Activated T-helper 1 cell treated with anti-CD3 and anti-CD28 coated beads, Interleukin-12 subunit alpha, Interleukin-12 subunit beta, Interleukin-2, Interleukin-4 antibody, amounts not matched to agents 30 ng/mL and 10 ng/mL and 1 ng/mL, durations not matched to agents 14 hours and 24 hours and 36 hours (primary cell): ENCODE measurements around the gene IL36G. TPM values are rescaled to one million over a fixed set of nuclear protein-coding genes. Genes with fewer than 3 reads are reported as not detected.
A peak's percentile ranks its signal among the peaks of the same experiment; 100 is the strongest.

Source experiments
- DNase-seq: peaks from one replicate; pipeline ENCODE4 v3.0.0; 2021; ENCODE audit warnings: low spot score
- H3K27ac Mint-ChIP-seq: one replicate; pipeline ENCODE4 v1.8.0; 2021; ENCODE audit warnings: mild to moderate bottlenecking, mixed read lengths
- H3K27me3 Mint-ChIP-seq: one replicate; pipeline ENCODE4 v1.8.0; 2022; ENCODE audit warnings: mild to moderate bottlenecking, moderate library complexity, mixed read lengths; ENCODE audit not compliant: insufficient read depth
- H3K36me3 Mint-ChIP-seq: one replicate; pipeline ENCODE4 v1.8.0; 2021; ENCODE audit warnings: low read depth, mixed read lengths
- H3K4me1 Mint-ChIP-seq: one replicate; pipeline ENCODE4 v1.8.0; 2021; ENCODE audit warnings: low read depth, mixed read lengths
- H3K4me3 Mint-ChIP-seq: one replicate; pipeline ENCODE4 v1.8.0; 2021; ENCODE audit warnings: mild to moderate bottlenecking, moderate library complexity, mixed read lengths
- H3K9me3 Mint-ChIP-seq: one replicate; pipeline ENCODE4 v1.8.0; 2021; ENCODE audit warnings: mixed read lengths
- intact Hi-C: fragments of 100-400 bp; cut with micrococcal nuclease; formaldehyde crosslinking; loops from one replicate; pipeline ENCODE4 v1.15.1; 2024
- total RNA-seq: library from RNA; stranded (reverse); gene quantifications from 2 replicates; pipeline ENCODE4 v1.2.3, GENCODE V29; 2022

IL36G gene
- total RNA-seq, 1 donor from 2014 or later: not detected

DNA sequence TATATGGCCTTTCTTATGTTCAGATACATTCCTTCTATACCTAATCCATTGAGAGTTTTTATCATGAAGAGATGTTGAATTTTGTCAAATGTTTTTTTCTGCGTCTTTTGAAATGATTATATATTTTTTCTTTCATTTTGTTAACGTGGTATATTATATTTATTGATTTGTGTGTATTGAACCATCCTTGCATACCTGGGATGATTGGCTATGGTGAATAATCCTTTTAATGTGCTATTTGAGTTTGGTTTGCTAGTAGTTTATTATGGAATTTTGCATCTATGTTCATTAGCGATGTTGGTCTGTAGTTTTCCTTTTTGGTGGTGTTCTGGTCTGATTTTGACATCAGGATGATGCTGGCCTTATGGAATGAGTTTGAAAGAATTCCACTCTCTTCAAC lies 11.8 kb downstream of the IL36G start:
- intact Hi-C loops: no loop called here
- no peaks in the 10 kb centered on the region for H3K27me3 Mint-ChIP-seq
- H3K36me3 Mint-ChIP-seq: peaks cover 15% of the 10 kb centered on the region
- DNase-seq: no peak
- no peak overlapping the region for H3K27ac Mint-ChIP-seq
- peaks cover 47% of the 10 kb centered on the region for H3K9me3 Mint-ChIP-seq
- no peak overlapping the region for H3K4me3 Mint-ChIP-seq
- H3K4me1 Mint-ChIP-seq: peaks cover 22% of the 10 kb centered on the region

DNA sequence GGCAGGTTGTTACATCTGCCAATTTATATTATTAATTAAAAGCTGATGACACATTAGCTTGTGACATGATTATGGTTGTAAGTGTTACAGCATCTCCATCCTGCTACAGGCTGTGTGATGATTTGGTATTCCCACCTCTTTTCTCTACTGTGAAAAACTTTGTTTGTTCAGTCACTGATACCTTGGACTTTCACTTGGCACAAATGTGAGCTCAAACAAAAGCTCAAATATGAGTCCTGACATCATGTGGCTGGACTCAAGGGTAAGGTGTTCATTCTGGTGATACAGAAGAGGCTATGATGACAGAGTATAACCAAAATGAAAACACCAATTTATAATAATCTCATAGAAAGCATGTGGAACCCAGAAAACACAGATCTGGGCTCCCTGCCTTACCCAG lies 16.0 kb downstream of the IL36G start:
- Mint-ChIP-seq H3K4me3 (no peak overlapping the region), H3K9me3 (peaks cover 46% of the 10 kb centered on the region), H3K36me3 (peaks cover 16% of the 10 kb centered on the region), H3K4me1 (peaks cover 34% of the 10 kb centered on the region), H3K27ac (no peak overlapping the region), H3K27me3 (no peaks in the 10 kb centered on the region)
- intact Hi-C loops: no loop called here
- no peak for DNase-seq

- Mint-ChIP-seq H3K27ac (no peak overlapping the region), H3K4me3 (no peak overlapping the region), H3K4me1 (peaks cover 34% of the 10 kb centered on the region), H3K9me3 (peaks cover 49% of the 10 kb centered on the region), H3K36me3 (peaks cover 16% of the 10 kb centered on the region), H3K27me3 (no peaks in the 10 kb centered on the region)
- intact Hi-C loops: no loop called here
- DNase-seq: no peak
These were observed 16.8 kb downstream of the IL36G start for GRCh38 chr2:112994648-112995047.

DNA sequence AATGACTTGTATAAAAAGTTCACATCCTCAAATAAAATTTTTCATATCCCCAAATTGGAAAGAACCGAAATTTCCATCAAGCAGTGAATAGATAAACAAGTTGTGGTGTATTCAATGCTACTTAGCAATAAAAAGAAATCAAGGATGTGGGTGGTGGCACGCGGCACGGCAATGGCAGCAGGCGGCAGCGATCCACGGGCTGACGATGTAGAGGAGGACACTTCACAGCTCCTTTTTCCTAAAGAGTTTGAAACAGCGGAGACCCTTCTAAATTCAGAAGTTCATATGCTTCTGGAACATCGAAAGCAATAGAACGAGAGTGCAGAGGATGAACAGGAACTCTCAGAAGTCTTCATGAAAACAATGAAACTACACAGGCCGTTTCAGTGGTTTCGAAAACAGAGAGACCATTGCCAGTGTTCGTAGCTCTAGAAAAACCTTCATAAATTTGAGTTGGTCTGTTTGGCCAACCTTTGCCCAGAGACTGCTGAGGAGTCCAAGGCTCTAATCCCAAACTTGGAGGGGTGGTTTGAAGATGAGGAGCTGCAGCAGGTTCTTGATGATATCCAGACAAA lies 17.6 kb downstream of the IL36G start:
- Mint-ChIP-seq H3K4me3 (peak overlapping the region; percentile 79), H3K27me3 (no peaks in the 10 kb centered on the region), H3K27ac (peak overlapping the region; percentile 95), H3K36me3 (peaks cover 17% of the 10 kb centered on the region), H3K9me3 (peaks cover 49% of the 10 kb centered on the region), H3K4me1 (peaks cover 34% of the 10 kb centered on the region)
- intact Hi-C loops: no loop called here
- DNase-seq: peak; percentile 9

GRCh38 chr2:112996635-112997034 lies 18.8 kb downstream of the IL36G start:
- DNase-seq: peak; percentile 81
- Mint-ChIP-seq H3K4me3 (peak overlapping the region; percentile 48), H3K4me1 (peaks cover 34% of the 10 kb centered on the region), H3K27me3 (no peaks in the 10 kb centered on the region), H3K27ac (peak overlapping the region; percentile 82), H3K9me3 (peaks cover 50% of the 10 kb centered on the region), H3K36me3 (peaks cover 17% of the 10 kb centered on the region)
- intact Hi-C loops: loop anchor here (2.0 kb wide), 1 partner anchor 16 kb away; no protein-coding TSS in a partner anchor

DNA sequence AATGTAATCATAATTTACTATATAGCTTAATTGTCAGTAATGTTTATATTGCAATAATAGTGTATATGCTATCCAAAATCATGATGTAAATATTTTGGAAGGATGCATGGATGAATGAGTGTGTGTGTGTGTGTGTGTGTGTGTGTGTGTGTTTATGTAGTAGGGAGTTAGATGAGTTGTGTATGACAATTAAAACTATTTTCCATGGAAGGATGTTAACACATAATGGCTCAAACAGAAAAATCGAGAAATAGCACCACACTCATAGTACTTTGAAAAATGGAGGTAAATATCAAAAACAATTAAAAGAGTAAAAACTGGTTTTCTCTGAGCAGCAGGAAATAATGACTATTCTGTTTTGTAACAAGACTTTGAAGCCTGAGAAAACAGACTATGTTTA lies 19.3 kb downstream of the IL36G start:
- no peak for DNase-seq
- Mint-ChIP-seq H3K27ac (peak overlapping the region; percentile 82), H3K4me1 (peaks cover 34% of the 10 kb centered on the region), H3K36me3 (peaks cover 14% of the 10 kb centered on the region), H3K27me3 (no peaks in the 10 kb centered on the region), H3K9me3 (peaks cover 52% of the 10 kb centered on the region), H3K4me3 (peak overlapping the region; percentile 48)
- intact Hi-C loops: loop anchor here (2.0 kb wide), 1 partner anchor 16 kb away; no protein-coding TSS in a partner anchor

GRCh38 chr2:113000436-113000835 lies 22.6 kb downstream of the IL36G start:
- DNase-seq: no peak
- peaks cover 22% of the 10 kb centered on the region for H3K4me1 Mint-ChIP-seq
- intact Hi-C loops: loop anchor here (1.0 kb wide), 1 partner anchor 15 kb away; no protein-coding TSS in a partner anchor

GRCh38 chr2:113002677-113003076 lies 24.9 kb downstream of the IL36G start:
- intact Hi-C loops: no loop called here
- Mint-ChIP-seq H3K9me3 (peaks cover 45% of the 10 kb centered on the region), H3K4me3 (no peak overlapping the region)

More at GRCh38 chr2:113000436-113000835, 22.6 kb downstream of the IL36G start:
- peaks cover 7% of the 10 kb centered on the region for H3K36me3 Mint-ChIP-seq
- no peak overlapping the region for H3K27ac Mint-ChIP-seq
- no peak overlapping the region for H3K4me3 Mint-ChIP-seq
- peaks cover 5% of the 10 kb centered on the region for H3K27me3 Mint-ChIP-seq
- peaks cover 45% of the 10 kb centered on the region for H3K9me3 Mint-ChIP-seq

GRCh38 chr2:113005030-113005509 lies 27.3 kb downstream of the IL36G start, which contains the start of gene IL36A:
IL36A (plus strand) TSS chr2:113005459; CDS start chr2:113005872, 413 bp downstream.
- Mint-ChIP-seq H3K27me3 (peaks cover 10% of the 10 kb centered on the region), H3K9me3 (peaks cover 26% of the 10 kb centered on the region), H3K27ac (no peak within 1 kb of the TSS), H3K36me3 (peaks cover 6% of the 10 kb centered on the region), H3K4me3 (no peak within 1 kb of the TSS), H3K4me1 (no peaks in the 10 kb centered on the region)
- intact Hi-C loops: no loop called here
- no peak for DNase-seq

More at GRCh38 chr2:113002677-113003076, 24.9 kb downstream of the IL36G start:
- H3K36me3 Mint-ChIP-seq: peaks cover 7% of the 10 kb centered on the region
- DNase-seq: no peak
- no peak overlapping the region for H3K27ac Mint-ChIP-seq
- H3K27me3 Mint-ChIP-seq: peaks cover 5% of the 10 kb centered on the region
- no peaks in the 10 kb centered on the region for H3K4me1 Mint-ChIP-seq

DNA sequence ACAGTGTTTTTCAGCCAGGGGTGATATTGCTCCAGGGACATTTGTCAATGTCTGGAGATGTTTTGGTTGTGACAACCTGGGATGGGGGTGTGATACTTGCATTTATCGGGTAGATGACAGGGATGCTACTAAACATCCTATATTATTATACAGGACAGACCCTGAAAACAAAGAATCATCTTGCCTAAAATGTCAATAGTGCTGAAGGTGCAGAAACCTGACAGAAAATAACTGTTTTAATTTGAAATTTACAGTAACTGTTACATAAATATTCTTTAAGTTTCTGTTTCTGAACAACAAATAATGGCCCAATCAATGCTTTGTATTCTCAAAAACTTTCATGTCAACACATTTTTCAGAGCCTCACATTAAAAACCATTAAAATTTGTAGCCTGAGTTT lies 29.4 kb downstream of the IL36G start:
- Mint-ChIP-seq H3K36me3 (no peaks in the 10 kb centered on the region), H3K9me3 (peaks cover 4% of the 10 kb centered on the region), H3K4me3 (no peak overlapping the region), H3K4me1 (peaks cover 6% of the 10 kb centered on the region), H3K27me3 (peaks cover 12% of the 10 kb centered on the region), H3K27ac (no peak overlapping the region)
- no peak for DNase-seq
- intact Hi-C loops: no loop called here

GRCh38 chr2:113009622-113010021 lies 31.8 kb downstream of the IL36G start:
- intact Hi-C loops: no loop called here
- Mint-ChIP-seq H3K27ac (no peak overlapping the region), H3K4me3 (no peak overlapping the region), H3K4me1 (peaks cover 6% of the 10 kb centered on the region), H3K9me3 (no peaks in the 10 kb centered on the region), H3K27me3 (peaks cover 14% of the 10 kb centered on the region), H3K36me3 (no peaks in the 10 kb centered on the region)
- no peak for DNase-seq

DNA sequence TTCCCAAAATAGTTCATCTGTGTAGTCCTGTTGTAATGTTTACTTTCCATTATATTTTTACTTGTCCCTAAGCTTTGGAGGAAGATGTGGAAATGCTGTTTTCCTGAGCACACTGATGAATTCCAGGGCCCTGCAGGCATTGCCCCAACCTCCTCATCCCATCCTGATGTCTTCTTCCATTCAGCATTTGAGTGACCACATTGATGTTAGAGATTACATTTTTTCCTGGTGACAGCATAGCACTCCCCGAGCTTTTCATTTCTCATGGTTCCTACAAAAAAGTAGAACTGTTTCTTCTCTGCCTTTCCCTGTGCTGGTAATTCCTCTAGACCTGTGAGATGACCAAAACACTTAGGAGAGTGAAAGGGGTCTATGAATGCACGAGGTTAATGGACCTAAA lies 32.3 kb downstream of the IL36G start:
- no peak for DNase-seq
- Mint-ChIP-seq H3K36me3 (no peaks in the 10 kb centered on the region), H3K27ac (no peak overlapping the region), H3K27me3 (peaks cover 12% of the 10 kb centered on the region), H3K4me3 (no peak overlapping the region), H3K4me1 (peaks cover 6% of the 10 kb centered on the region), H3K9me3 (no peaks in the 10 kb centered on the region)
- intact Hi-C loops: no loop called here

GRCh38 chr2:113011108-113011507 lies 33.3 kb downstream of the IL36G start:
- intact Hi-C loops: no loop called here
- Mint-ChIP-seq H3K27ac (no peak overlapping the region), H3K9me3 (no peaks in the 10 kb centered on the region), H3K36me3 (no peaks in the 10 kb centered on the region), H3K27me3 (peaks cover 12% of the 10 kb centered on the region), H3K4me3 (no peak overlapping the region), H3K4me1 (peaks cover 6% of the 10 kb centered on the region)
- no peak for DNase-seq
